Measurements from ENCODE around the gene RBM6.
"Not testable (repeated sequence)": the region's sequence is repeated elsewhere in the genome, so short reads cannot be mapped to it uniquely, and the experiment has no call there.

The RBM6 gene

DNA sequence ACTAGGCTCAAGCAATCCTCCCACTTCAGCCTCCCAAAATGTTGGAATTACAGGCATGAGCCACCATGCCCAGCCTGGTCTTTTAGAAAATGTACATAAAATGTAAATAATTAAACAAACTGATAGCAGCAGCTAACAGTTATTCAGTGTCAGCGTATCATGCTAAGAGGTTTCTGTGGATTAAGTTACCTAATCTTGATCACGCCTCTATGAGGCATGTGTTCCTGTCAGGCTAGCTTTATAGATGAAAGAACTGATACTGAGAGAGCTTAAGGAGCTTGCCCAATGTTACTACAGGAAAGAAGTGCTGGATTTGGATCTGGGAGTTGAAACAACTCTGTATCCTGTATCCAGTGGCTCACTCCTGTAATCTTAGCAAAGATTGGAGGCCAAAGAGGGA lies 25.0 kb upstream of the RBM6 start:
- no peak for DNase-seq (ENCODE audit: low spot score)

DNA sequence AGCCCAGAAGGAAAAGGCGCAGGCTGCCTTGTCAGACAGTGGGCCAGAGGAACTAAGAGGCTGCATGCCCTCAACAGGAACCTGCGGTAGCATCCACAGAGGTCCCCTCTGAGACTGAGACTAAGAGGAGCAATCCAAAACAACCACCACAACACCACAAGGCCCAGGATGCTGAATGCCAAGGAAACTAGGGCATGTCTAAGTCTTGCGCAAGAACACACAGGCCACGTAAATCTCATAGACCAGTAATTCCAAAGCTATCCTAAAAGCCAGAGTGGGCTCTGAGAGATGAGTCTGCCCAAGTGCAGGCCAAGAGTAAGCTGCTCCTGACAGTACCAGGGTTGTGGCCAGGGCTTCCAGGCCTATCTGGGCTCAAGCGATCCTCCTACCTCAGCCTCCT lies 23.3 kb upstream of the RBM6 start:
- no peak for DNase-seq (ENCODE audit: low spot score)

DNA sequence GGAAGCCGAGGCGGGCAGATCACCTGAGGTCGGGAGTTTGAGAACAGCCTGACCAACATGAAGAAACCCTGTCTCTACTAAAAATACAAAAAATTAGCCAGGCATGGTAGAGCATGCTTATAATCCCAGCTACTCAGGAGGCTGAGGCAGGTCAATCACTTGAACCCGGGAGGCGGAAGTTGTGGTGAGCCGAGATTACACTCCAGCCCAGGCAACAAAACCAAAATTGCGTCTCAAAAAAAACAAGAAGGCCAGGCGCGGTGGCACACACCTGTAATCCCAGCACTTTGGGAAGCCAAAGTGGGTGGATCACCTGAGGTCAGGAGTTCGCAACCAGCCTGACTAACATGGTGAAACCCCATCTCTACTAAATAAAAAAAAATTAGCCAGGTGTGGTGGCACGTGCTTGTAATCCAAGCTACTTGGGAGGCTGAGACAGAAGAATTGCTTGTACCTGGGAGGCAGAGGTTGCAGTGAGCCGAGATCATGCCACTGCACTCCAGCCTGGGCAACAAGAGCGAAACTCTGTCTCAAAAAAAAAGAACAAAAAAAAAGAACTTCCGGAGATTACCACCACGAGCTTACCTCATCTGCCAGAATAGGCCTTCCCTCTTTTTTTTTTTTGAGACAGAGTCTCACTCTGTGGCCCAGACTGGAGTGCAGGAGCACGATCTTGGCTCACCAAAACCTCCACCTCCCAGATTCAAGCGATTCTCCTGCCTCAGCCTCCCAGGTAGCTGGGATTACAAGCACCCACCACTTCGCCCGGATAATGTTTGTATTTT lies 22.0 kb upstream of the RBM6 start:
- DNase-seq (ENCODE audit: low spot score) = not testable (repeated sequence)

DNA sequence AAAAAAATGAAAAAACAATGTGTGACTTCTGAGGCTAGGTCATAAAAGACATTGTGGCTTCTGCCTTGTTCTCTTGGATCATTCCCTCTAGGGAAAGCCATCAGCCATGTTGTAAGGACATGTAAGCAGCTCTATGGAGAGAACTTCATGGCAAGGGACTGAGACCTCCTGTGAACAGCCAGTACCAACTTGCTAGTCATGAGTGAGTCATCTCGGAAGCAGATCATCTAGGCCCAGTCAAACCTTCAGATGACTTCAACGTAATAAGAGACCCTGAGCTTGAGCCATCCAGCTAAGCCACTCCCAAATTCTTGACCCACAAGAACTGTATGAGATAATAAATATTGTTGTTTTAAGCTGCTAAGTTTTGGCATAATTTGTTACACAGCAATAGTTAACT lies 15.3 kb upstream of the RBM6 start:
- DNase-seq (ENCODE audit: low spot score) = no peak

DNA sequence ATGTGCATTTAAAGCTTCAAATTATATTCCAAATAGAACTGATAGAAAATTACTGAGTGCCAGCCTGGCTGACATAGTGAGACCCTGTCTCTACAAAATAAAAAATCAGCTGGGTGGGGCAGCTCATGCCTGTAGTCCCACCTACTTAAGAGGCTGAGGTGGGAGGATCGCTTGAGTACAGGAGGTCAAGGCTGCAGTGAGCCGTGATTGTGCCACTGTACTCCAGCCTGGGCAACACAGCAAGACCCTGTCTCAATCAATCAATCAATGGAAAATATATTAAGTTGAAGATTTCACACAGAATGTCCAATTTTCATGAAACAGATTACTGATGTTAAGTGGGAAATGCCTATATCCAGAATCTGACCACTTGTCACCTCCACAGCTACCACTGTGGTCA lies 14.5 kb upstream of the RBM6 start:
- DNase-seq (ENCODE audit: low spot score) = no peak

DNA sequence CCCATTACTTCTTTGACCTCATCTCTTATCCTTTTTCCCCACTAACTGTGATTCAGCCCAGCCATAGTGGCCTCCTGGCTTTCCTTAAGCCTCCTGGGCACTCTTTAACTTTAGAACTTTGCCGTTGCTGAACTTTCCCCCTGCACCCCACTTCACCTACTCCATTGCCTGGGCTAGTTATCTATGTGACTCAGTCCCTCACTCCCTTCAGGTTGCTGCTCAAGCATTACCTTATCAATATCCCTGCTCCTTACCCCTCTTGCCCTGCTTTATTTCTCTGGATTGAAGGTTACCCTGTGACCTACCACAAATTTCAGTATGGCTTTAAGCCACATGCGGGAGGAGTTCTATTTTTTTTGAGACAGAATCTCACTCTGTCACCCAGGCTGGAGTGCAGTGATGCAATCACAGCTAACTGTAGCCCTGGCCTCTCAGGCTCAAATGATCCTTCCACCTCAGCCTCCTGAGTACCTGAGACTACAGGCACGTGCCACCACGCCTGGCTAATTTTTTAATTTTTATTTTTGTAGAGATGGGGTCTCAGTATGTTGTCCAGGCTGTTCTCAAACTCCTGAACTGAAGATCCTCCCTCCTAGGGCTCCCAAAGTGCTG lies 13.7 kb upstream of the RBM6 start:
- no peak for DNase-seq (ENCODE audit: low spot score)

DNA sequence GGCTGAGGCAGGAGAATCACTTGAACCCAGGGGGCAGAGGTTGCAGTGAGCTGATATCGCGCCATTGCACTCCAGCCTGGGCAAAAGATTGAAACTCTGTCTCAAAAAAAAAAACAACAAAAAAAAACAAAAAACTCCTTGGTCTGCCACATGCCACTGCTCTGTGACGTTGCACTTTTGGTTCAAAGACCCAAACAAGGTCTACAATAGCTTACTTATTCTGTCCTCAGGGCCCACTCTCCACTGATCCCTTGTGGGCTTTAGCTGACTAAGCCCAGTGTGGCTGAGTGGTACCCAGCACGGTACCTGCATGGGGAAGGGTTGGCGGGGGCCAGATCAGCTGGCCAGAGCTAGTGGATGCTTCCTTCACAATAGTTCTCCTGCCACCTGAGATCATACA lies 12.2 kb upstream of the RBM6 start:
- no peak for DNase-seq (ENCODE audit: low spot score)

DNA sequence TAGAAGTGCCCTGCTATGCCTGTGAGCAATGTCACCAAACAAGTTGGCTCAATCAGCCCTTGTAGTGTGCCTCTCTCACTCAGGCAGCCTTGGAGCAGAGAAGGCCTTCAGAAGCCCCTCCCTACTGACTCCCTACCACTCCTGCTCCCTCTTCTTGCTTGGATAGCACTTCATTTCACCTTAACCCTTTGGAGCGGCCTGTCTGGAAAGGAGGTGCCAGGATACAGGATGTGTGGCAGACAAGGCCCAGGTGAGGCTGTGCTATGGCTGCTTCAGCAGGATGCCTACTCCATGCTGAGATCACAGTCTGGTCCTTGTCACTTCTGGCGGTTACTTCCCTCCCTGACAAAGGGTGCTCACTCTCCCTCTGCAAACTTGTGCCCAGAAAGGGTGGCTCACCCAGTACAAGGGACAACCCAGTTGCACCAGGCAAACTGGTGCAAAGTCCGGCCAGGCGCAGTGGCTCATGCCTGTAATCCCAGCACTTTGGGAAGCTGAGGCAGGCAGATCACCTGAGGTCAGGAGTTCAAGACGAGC lies 11.4 kb upstream of the RBM6 start:
- no peak for DNase-seq (ENCODE audit: low spot score)

DNA sequence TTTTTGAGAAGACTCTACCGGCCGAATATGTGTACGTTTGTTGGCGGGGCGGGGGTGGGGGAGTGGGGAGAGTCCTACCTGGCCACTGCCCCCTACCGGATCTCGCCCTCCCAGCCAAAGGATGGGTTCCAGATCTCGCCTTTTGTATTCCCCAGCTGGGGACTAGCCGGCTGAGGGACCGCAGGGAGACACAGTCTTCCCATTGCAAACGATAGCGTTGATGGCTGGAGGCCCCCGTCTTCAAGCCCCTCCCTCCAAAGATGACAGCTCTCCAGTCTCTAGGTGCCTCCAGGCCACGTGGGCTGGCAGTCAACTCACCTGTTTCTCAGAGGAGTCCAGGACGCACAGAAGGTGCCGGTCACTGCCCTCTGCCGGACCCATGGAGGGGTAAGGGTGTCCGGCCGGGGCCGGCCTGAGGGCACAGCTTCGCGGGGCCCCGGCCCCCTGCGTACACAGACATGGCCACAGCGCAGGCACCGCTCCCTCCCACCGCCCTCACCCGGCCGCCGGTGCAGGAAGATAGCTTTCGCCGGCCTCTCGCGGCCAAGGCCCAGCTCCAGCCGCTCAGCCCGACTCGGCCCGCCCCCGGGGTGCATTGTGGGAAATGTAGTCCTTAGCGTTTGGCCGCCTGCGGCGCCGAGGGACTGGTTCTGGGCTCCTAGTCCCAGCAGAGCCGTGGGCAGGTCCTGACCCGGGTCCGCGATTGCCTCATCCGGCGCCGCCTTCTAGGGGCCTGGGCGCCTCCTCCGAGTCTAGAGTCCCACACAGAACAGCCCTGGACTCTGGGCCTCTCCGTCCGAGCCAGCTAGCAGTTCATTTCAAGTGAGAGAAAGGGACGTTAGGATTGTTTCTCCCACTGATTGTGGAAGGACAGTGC lies 10.4 kb upstream of the RBM6 start, which contains the start of gene MON1A:
MON1A (minus strand) TSS at position 521 of the 877 bp plus-strand sequence. CDS start 16,465 bp downstream, outside the sequence.
- DNase-seq (ENCODE audit: low spot score) = peak; percentile 73

DNA sequence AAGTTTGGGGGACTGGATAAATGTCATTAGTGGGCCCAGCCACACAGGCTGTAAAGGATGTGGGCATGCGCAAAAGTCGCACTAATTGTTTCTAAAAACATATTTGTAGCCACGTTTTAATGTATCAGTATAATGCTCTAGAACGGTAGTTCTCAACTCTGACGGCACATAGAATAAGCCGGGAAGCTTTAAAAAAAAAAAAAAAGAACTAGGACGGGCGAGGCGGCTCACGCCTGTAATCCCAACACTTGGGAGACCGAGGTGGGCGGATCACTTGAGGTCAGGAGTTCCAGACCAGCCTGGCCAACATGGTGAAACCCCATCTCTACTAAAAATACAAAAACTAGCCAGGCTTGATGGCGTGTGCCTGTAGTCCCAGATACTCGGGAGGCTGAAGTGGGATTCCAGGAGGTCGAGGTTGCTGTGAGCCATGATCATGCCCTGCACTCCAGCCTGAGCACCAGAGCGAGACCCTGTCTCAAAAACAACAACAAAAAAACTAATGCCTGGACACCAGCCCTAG lies 9.7 kb upstream of the RBM6 start:
- no peak for DNase-seq (ENCODE audit: low spot score)

DNA sequence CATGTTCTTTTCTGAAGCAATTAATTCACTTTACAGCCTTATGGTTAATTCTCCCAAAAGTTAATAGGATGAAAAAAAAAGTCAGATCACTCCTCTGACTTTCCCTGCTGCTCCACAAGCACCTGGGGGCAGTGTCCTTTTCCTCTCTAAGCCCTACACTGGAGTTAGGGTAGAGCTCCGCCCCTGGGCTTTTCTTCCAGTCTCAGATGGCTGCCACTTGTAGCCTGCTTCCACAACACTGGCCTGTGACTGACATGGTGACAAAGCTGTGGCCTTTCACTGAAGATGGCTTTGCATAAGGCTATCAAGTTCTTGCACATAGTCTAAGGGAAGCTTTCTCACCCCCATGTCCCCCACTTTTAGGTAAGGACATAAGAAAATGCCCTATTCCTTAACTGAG lies 9.0 kb upstream of the RBM6 start:
- peak; percentile 29 for DNase-seq (ENCODE audit: low spot score)

DNA sequence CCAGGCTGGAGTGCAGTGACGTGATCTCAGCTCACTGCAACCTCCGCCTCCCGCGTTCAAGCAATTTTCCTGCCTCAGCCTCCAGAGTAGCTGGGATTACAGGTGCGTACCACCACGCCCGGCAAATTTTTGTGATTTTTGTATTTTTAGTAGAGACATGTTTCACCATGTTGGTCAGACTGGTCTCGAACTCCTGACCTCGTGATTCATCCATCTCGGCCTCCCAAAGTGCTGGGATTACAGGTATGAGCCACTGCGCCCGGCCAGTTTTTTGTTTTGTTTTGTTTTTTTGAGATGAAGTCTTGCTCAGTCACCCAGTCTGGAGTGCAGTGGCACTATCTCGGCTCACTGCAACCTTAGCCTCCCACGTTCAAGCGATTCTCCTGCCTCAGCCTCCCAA lies 7.7 kb upstream of the RBM6 start:
- not testable (repeated sequence) for DNase-seq (ENCODE audit: low spot score)

DNA sequence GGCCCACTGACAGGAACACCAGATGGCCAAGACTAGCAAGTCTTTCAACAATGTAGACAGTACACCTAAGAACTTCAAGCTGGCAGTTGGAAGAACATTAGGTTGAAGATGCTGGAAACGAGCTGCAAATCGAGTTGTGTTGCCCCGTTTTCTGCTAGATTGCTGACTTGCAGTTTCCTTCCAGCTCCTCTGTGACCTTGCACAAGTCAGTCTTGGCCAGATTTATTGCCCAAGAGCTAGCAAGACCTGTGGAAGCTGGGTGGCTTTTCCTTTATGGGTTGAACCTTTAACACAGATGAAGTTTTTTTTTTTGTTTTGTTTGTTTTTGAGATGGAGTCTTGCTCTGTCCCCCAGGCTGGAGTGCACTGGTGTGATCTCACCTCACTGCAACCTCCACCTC lies 2.9 kb upstream of the RBM6 start:
- no peak for DNase-seq (ENCODE audit: low spot score)

DNA sequence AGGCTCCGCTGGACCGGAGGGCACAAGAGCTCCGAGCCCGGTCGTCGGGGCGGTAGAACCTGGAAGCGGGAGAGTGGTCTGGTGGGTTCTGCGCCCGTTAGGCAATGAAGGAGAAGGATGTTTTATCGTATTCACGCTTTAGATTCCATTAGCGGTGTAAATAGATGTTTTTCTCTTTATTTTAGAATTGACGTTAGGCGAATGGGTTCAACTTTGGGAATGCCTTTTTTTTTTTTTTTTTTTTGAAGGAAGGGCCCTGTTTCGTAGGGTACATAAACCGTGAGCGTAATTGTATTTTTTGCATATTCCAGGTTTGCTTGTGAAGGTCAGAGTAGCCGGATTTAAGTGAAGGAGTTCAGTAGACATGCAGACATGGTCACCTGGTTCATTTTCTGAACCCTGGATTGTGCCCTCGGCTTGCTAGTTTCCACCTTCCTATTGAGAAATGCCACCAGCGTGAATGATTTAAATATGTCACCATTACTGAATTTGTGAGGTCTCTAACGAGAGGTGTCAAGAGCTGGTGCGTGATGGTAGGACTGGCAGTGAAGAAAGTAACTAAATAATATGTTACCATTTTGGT lies 808 bp downstream of the RBM6 start:
- no peak for DNase-seq (ENCODE audit: low spot score)

DNA sequence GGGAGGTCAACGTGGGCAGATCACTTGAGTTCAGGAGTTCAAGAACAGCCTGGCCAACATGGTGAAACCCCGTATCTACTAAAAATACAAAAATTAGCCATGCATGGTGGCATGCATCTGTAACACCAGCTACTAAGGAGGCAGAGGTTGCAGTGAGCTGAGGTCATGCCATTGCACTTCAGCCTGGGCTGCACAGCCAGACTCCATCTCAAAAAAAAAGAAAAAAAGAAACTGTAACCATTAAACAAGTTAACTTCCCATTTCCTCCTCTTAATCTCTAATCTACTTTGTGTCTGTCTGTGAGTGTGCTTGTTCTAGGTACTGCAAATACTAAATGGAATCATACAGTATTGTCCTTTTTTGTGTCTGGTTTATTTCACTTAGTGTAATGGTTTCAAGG lies 2.7 kb downstream of the RBM6 start:
- DNase-seq (ENCODE audit: low spot score) = no peak

DNA sequence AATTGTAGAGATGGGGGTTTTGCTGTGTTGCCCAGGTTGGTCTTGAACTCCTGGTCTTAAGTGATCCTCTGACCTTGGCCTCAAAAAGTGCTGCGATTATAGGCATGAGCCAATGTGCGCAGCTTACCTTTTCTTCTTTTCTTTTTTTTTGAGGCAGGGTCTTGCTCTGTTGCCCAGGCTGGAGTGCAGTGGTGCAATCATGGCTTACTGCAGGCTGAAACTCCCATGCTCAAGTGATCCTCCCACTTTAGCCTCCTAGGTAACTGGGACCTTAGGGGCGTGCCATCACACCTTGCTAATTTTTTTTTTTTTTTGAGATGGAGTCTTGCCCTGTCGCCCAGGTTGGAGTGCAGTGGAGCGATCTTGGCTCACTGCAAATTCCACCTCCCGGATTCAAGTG lies 13.0 kb downstream of the RBM6 start:
- DNase-seq (ENCODE audit: low spot score) = no peak

DNA sequence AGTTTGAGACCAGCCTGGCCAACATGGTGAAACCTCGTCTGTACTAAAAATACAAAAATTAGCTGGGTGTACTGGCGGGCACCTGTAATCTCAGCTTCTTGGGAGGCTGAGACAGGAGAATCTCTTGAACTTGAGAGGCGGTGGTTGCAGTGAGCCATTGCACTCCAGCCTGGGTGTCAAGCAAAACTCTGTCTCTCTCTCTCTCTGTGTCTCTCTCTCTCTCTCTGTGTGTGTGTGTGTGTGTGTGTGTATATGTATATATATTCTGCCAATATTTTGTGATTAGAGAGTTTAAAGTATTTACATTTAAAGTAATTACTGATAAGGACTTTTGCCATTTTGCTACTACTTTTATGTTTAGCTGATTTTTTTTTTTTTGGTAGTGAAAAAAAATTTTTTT lies 15.7 kb downstream of the RBM6 start:
- no peak for DNase-seq (ENCODE audit: low spot score)

DNA sequence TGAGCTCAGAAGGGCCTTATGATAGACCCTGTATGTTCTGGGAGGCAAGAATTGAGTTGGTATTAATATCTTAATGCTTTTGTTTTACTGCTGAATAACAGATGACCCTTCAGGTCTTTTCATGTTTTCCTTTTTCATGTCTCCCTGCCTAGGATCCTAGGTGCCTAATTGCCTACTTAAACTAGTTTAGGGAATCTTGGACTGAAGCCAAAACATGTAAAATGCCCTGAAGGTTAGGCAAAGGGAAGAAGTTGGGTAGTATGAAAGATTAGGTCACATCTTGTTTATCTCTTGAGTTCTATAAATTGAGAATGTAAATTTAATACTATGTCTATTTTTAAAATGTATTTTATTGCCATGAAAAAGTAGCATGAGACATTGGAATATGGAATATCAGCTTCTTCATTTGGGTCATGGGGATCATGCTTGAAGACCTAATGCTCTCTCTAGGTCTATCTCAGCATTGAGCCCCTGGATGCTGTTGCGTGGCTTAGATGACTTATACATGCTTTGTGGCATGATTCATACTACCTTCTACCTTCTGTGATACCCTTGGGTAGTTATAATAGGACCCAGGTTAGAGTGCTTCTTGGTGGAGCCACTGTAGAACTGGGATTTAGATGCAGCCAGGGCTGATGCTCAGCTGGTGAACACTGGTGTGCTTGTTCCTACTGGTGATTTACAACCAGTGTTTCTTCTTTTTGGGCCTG lies 26.4 kb downstream of the RBM6 start:
- no peak for DNase-seq (ENCODE audit: low spot score)

DNA sequence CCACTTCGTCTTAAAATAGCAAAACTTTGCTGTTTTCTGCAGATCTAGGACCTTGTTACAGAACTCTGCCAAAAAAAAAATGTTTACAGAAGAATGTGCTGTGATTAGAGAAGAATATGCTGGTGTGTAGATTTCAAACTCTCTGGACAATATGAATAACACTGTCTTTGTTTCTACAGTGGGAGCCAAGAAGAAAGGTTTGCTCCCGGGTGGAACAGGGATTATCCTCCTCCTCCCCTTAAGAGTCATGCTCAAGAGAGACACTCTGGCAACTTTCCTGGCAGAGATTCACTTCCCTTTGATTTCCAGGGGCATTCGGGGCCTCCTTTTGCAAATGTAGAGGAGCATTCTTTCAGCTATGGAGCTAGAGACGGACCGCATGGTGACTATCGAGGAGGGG lies 27.3 kb downstream of the RBM6 start:
- DNase-seq (ENCODE audit: low spot score) = no peak

DNA sequence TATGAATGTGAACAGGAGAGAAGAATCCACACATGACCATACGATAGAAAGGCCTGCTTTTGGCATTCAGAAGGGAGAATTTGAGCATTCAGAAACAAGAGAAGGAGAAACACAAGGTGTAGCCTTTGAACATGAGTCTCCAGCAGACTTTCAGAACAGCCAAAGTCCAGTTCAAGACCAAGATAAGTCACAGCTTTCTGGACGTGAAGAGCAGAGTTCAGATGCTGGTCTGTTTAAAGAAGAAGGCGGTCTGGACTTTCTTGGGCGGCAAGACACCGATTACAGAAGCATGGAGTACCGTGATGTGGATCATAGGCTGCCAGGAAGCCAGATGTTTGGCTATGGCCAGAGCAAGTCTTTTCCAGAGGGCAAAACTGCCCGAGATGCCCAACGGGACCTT lies 28.4 kb downstream of the RBM6 start:
- DNase-seq (ENCODE audit: low spot score) = no peak

DNA sequence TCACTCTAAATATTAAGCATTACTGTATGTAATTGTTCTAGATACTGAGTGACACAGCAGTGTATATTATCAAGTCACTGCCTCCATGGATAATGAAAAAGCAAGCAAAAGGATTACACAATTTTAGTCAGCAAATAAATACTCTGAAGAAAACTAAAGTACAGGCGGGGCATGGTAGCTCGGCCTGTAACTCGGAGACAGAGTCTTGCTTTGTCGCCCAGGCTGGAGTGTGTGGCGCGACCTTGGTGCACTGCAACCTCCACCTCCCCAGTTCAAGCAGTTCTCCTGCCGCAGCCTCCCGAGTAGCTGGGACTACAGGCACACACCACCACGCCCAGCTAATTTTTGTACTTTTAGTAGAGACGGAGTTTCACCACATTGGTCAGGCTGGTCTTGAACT lies 32.7 kb downstream of the RBM6 start:
- no peak for DNase-seq (ENCODE audit: low spot score)
